IPS-15b (cell line): Measurements from ENCODE around the gene UBE2E1.

Experiments used
- H3K27me3 ChIP-seq: one replicate; pipeline ENCODE4 v1.6.1; 2013; ENCODE audit warnings: low read length; ENCODE audit not compliant: control insufficient read depth, insufficient read depth
- H3K36me3 ChIP-seq: one replicate; pipeline ENCODE4 v1.6.1; 2013; ENCODE audit warnings: low read length; ENCODE audit not compliant: control insufficient read depth, insufficient read depth
- H3K4me1 ChIP-seq: one replicate; pipeline ENCODE4 v1.6.1; 2013; ENCODE audit warnings: mild to moderate bottlenecking, low read length; ENCODE audit not compliant: control insufficient read depth, insufficient read depth
- H3K4me3 ChIP-seq: one replicate; pipeline ENCODE4 v1.5.1; 2013; ENCODE audit warnings: low read depth, low read length
- H3K9ac ChIP-seq: one replicate; pipeline ENCODE4 v1.6.1; 2013; ENCODE audit warnings: low read depth, mild to moderate bottlenecking, low read length
- H3K9me3 ChIP-seq: one replicate; pipeline ENCODE4 v1.6.1; 2013; ENCODE audit warnings: mild to moderate bottlenecking, low read length; ENCODE audit not compliant: control insufficient read depth, insufficient read depth

UBE2E1 gene

GRCh38 chr3:23825802-23826201 is 20.0 kb downstream of the UBE2E1 start:
- no peaks in the 10 kb centered on the region for H3K27me3 ChIP-seq
- peaks cover 20% of the 10 kb centered on the region for H3K4me1 ChIP-seq
- no peak overlapping the region for H3K4me3 ChIP-seq
- H3K9me3 ChIP-seq = no peaks in the 10 kb centered on the region
- no peak overlapping the region for H3K9ac ChIP-seq
- no peaks in the 10 kb centered on the region for H3K36me3 ChIP-seq

GRCh38 chr3:23826382-23827064 is 20.8 kb downstream of the UBE2E1 start:
- Histone ChIP-seq H3K4me3 (no peak overlapping the region), H3K9me3 (no peaks in the 10 kb centered on the region), H3K4me1 (peaks cover 20% of the 10 kb centered on the region), H3K27me3 (no peaks in the 10 kb centered on the region), H3K36me3 (no peaks in the 10 kb centered on the region), H3K9ac (no peak overlapping the region)

DNA sequence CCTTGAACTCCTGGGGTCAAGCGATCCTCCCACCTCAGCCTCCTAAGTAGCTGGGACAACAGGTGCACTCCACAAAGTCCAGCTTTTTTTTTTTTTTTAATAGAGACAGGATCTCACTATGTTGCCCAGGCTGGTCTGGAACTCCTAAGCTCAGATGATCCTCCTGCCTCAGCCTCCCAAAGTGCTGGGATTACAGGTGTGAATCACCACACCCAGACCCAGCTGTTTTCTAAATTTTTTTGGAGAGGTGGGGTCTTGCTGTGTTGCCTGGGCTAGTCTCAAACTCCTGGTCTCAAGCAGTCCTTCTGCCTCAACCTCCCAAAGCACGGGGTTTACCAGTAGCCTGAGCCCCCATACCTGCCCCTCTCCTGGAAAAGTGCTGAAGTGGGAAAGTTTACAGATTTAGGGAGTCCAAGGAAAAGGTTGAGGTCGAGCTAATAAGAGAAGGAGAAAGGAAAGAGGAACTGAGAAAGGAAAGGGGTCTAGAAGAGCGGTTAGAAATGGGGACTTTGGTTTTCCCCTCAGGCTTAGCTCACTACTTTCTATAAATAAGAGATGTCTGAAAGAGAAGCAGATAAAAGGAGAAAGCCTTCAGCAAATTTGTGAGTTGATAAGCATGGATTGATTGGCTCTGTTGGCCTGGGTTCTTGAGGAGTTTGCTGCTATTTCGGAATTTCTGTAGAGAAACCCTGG is 23.6 kb downstream of the UBE2E1 start:
- Histone ChIP-seq H3K4me1 (peaks cover 8% of the 10 kb centered on the region), H3K36me3 (no peaks in the 10 kb centered on the region), H3K4me3 (no peak overlapping the region), H3K9me3 (no peaks in the 10 kb centered on the region), H3K9ac (no peak overlapping the region), H3K27me3 (no peaks in the 10 kb centered on the region)

DNA sequence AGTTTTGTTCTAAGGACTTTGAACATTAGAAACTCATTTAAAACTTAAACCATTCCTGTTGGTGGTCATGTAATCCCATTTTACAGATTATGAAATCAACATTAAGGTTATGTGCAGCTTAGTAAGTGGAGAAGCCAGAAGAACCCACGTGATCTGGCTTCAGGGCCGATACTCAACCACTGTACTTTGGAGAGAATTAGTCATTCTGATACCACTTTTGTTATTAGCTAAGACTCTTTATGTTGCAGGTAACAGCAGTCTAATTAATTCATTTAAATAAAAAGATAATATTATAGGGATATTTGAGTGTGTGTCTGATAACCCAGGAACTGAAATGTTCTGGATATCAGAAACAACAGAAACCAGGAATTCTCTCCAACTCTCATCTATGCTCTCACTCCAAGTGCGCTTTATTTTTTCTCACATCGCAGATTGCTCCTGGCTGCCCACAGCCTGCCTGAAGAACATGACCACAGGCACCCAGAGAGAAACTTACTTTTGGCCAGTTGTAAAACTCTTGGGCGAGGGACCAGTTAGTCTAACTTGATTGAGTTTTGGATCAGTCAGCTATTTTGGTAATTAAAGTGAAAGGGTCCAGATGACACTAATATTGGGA is 25.2 kb downstream of the UBE2E1 start:
- H3K4me1 ChIP-seq = peaks cover 8% of the 10 kb centered on the region
- no peaks in the 10 kb centered on the region for H3K36me3 ChIP-seq
- no peak overlapping the region for H3K4me3 ChIP-seq
- H3K9ac ChIP-seq = no peak overlapping the region
- no peaks in the 10 kb centered on the region for H3K27me3 ChIP-seq
- H3K9me3 ChIP-seq = no peaks in the 10 kb centered on the region

DNA sequence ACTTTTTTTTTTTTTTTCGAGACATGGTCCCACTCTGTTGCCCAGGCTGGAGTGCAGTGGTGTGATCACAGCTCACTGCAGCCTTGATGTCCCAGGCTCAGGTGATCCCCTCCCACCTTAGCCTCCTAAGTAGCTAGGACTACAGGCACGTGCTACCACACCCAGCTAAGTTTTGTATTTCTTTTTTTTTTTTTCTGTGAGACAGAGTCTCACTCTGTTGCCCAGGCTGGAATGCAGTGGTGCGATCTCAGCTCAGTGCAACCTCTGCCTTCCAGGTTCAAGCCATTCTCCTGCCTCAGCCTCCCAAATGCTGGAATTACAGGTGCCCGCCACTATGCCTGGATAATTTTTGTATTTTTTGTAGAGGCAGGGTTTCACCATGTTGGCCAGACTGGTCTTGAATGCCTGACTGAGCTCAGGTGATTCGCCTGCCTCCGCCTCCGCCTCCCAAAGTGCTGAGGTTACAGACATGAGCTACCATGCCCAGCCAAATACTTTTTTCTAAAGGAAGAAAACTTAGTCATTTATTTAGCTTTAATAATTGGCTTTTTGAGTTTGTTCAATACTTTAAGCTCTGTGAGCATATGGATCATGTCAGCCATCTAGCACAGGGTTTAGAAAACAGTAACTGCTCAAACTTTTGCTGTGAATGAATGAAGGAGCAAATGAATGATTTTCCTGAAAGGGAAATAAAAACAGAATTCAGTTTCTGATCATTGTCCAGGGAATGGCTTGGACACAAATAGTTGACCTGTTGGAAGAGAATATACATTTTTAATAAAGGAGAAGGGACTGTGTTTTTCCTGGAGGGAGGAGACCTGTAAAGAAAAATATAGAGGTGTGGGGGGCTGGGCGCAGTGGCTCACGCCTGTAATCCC is 26.0 kb downstream of the UBE2E1 start:
- Histone ChIP-seq H3K4me3 (no peak overlapping the region), H3K9ac (no peak overlapping the region), H3K9me3 (no peaks in the 10 kb centered on the region), H3K36me3 (no peaks in the 10 kb centered on the region), H3K4me1 (peaks cover 8% of the 10 kb centered on the region), H3K27me3 (no peaks in the 10 kb centered on the region)

GRCh38 chr3:23832523-23832922 is 26.8 kb downstream of the UBE2E1 start:
- no peak overlapping the region for H3K4me3 ChIP-seq
- no peaks in the 10 kb centered on the region for H3K9me3 ChIP-seq
- no peaks in the 10 kb centered on the region for H3K36me3 ChIP-seq
- H3K4me1 ChIP-seq = peaks cover 8% of the 10 kb centered on the region
- H3K27me3 ChIP-seq = no peaks in the 10 kb centered on the region
- H3K9ac ChIP-seq = no peak overlapping the region

DNA sequence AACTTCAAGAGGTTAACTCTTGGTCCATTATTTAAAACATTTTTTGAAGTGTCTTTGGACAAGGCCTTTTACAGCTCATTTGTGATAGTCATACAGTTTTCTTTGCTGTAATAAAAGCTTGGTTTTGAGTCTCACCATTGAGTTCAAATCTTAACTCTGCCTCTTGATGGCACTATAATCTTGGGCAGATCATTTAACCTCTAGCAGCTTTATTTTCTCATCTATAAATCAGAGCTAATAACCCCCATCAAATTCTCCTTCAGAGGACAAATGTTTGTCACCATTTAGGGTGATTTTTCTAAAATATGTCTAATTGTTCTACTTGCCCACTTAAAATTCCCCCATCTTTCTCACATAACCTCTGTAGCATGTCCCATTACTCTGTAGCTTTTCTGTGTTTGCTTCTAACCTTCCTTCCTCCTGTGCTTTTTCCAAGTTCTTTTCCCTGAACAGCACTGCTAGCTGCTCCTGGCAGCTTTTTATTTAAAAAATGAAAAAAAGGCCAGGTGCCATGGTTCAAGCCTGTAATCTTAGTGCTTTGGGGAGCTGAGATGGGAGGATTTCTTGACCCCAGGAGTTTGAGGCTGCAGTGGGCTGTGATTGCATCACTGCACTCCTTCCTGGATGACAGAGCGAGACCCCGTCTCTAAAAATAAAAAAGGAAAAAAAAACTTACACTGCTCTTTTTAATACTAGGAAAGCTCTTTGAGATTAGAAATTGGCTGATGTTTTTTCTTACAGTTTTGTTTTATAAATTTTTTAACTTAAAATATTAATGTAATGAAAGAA is 28.5 kb downstream of the UBE2E1 start:
- peaks cover 8% of the 10 kb centered on the region for H3K4me1 ChIP-seq
- H3K27me3 ChIP-seq = no peaks in the 10 kb centered on the region
- no peak overlapping the region for H3K9ac ChIP-seq
- no peak overlapping the region for H3K4me3 ChIP-seq
- H3K9me3 ChIP-seq = no peaks in the 10 kb centered on the region
- H3K36me3 ChIP-seq = no peaks in the 10 kb centered on the region

GRCh38 chr3:23835087-23835486 is 29.3 kb downstream of the UBE2E1 start:
- no peaks in the 10 kb centered on the region for H3K27me3 ChIP-seq
- H3K36me3 ChIP-seq = no peaks in the 10 kb centered on the region
- H3K4me1 ChIP-seq = peaks cover 1% of the 10 kb centered on the region
- H3K4me3 ChIP-seq = no peak overlapping the region
- no peaks in the 10 kb centered on the region for H3K9me3 ChIP-seq
- H3K9ac ChIP-seq = no peak overlapping the region

- Histone ChIP-seq H3K9ac (no peak overlapping the region), H3K9me3 (no peaks in the 10 kb centered on the region), H3K36me3 (no peaks in the 10 kb centered on the region), H3K4me1 (peaks cover 7% of the 10 kb centered on the region), H3K27me3 (no peaks in the 10 kb centered on the region), H3K4me3 (no peak overlapping the region)
Observed at GRCh38 chr3:23835802-23836201, 30.0 kb downstream of the UBE2E1 start.

GRCh38 chr3:23836536-23837230 is 30.9 kb downstream of the UBE2E1 start:
- Histone ChIP-seq H3K9ac (no peak overlapping the region), H3K4me3 (no peak overlapping the region), H3K9me3 (no peaks in the 10 kb centered on the region), H3K27me3 (no peaks in the 10 kb centered on the region), H3K4me1 (peaks cover 9% of the 10 kb centered on the region), H3K36me3 (no peaks in the 10 kb centered on the region)
